SK-N-SH (cell line): ENCODE data around the gene C7orf25. TPM values are rescaled to one million over a fixed set of nuclear protein-coding genes. Genes with fewer than 3 reads are reported as not detected.

ENCODE experiments used
- CTCF ChIA-PET: fragments of 300-600, 350-600 bp; formaldehyde crosslinking; extraction: SDS; loops from one replicate; lab custom pipeline; 2021; lab: Yijun Ruan, JAX
- POLR2A ChIA-PET: fragments of 350-600 bp; sonication (Branson Sonifier 250); formaldehyde crosslinking; extraction: SDS; loops from one replicate; lab custom pipeline; 2020; ENCODE audit warnings: antibody characterized with exemption, inconsistent platforms; lab: Yijun Ruan, JAX
- DNase-seq: peaks from one replicate; pipeline ENCODE4 v3.0.0; 2012
- H2AFZ ChIP-seq: fragments of 200-600 bp; sonication (generic); 2 replicates; pipeline ENCODE4 v1.8.1; 2016; ENCODE audit warnings: antibody characterized with exemption, mild to moderate bottlenecking, low read depth
- H3F3A ChIP-seq: fragments of 200-600 bp; sonication (generic); replicated peaks from 2 replicates; pipeline ENCODE3; 2016; ENCODE audit warnings: antibody characterized with exemption, mild to moderate bottlenecking; ENCODE audit not compliant: insufficient read depth
- H3K27ac ChIP-seq, 2 experiments: fragments of 200-500 bp in 1 of 2; fragments of 200-600 bp in 1 of 2; sonication (Bioruptor generic) in 1 of 2; sonication (generic), shearing (Covaris generic) in 1 of 2; 2 replicates each; pipeline versions ENCODE4 v1.5.1 to v1.6.1; 2014 to 2016; ENCODE audit warnings: low read depth in 2 of 2, inconsistent platforms in 1 of 2, low read length in 1 of 2, mild to moderate bottlenecking in 1 of 2, mixed read lengths in 1 of 2
- H3K27me3 ChIP-seq: fragments of 200-600 bp; sonication (generic), shearing (Covaris generic); 2 replicates; pipeline ENCODE4 v1.6.1; 2016; ENCODE audit warnings: mixed run types; ENCODE audit not compliant: insufficient read depth
- H3K36me3 ChIP-seq, 2 experiments: fragments of 200-500 bp in 1 of 2; fragments of 200-600 bp in 1 of 2; sonication (Bioruptor generic) in 1 of 2; sonication (generic) in 1 of 2; replicated peaks in 1 of 2; 2 replicates each; pipeline versions ENCODE3 to v1.5.1; 2014 to 2016; ENCODE audit warnings: low read length in 1 of 2, mild to moderate bottlenecking in 1 of 2; ENCODE audit not compliant: insufficient read depth in 2 of 2, control insufficient read depth in 1 of 2
- H3K4me1 ChIP-seq, 2 experiments: fragments of 200-500 bp in 1 of 2; fragments of 200-600 bp in 1 of 2; sonication (Bioruptor generic) in 1 of 2; sonication (generic), shearing (Covaris generic) in 1 of 2; 2 replicates each; pipeline versions ENCODE4 v1.5.1 to v1.6.1; 2014 to 2016; ENCODE audit warnings: low read depth in 1 of 2, low read length in 1 of 2, mixed run types in 1 of 2; ENCODE audit not compliant: insufficient read depth in 2 of 2, control insufficient read depth in 1 of 2
- H3K4me2 ChIP-seq: fragments of 200-600 bp; sonication (generic), shearing (Covaris generic); 2 replicates; pipeline ENCODE4 v1.6.1; 2017; ENCODE audit warnings: mixed run types
- H3K4me3 ChIP-seq, 2 experiments: fragments of 200-500 bp in 1 of 2; fragments of 200-600 bp in 1 of 2; sonication (Bioruptor generic) in 1 of 2; sonication (generic), shearing (Covaris generic) in 1 of 2; 2 replicates each; pipeline versions ENCODE4 v1.5.1 to v1.8.1; 2014 to 2016; ENCODE audit warnings: low read depth in 2 of 2, inconsistent platforms in 1 of 2, low read length in 1 of 2, mild to moderate bottlenecking in 1 of 2, mixed read lengths in 1 of 2, moderate library complexity in 1 of 2
- H3K79me2 ChIP-seq: fragments of 200-600 bp; sonication (generic); 2 replicates; pipeline ENCODE4 v1.8.1; 2017; ENCODE audit warnings: mild to moderate bottlenecking; ENCODE audit not compliant: insufficient read depth
- H3K9ac ChIP-seq: fragments of 200-600 bp; sonication (generic); 2 replicates; pipeline ENCODE4 v1.6.1; 2017; ENCODE audit warnings: mixed run types
- H3K9me2 ChIP-seq: fragments of 200-600 bp; sonication (generic); 2 replicates; pipeline ENCODE4 v1.6.1; 2017; ENCODE audit warnings: mixed run types
- H3K9me3 ChIP-seq: fragments of 200-600 bp; sonication (generic); 2 replicates; pipeline ENCODE4 v1.6.1; 2017; ENCODE audit warnings: mixed run types, mild to moderate bottlenecking, moderate library complexity
- H4K20me1 ChIP-seq: fragments of 200-600 bp; sonication (generic); 2 replicates; pipeline ENCODE4 v1.6.1; 2017; ENCODE audit warnings: mild to moderate bottlenecking, mixed run types; ENCODE audit not compliant: insufficient read depth
- ELF1 ChIP-seq: IDR thresholded peaks from 2 replicates; pipeline ENCODE4 v1.4.0; 2012
- EP300 ChIP-seq, 2 experiments: IDR thresholded peaks; 2 replicates each; pipeline versions ENCODE4 v1.4.0 to v1.6.1; 2012; ENCODE audit warnings: borderline replicate concordance in 1 of 2, low read depth in 1 of 2, low read length in 1 of 2
- FOXJ3 ChIP-seq: sonication (generic); formaldehyde crosslinking; IDR thresholded peaks from 2 replicates; pipeline ENCODE4 v1.5.1; 2020; ENCODE audit warnings: mild to moderate bottlenecking, missing genetic modification reagents
- MAX ChIP-seq: IDR thresholded peaks from 2 replicates; pipeline ENCODE4 v1.4.0; 2012; ENCODE audit warnings: low read depth
- MEF2A ChIP-seq: IDR thresholded peaks from 2 replicates; pipeline ENCODE4 v1.4.0; 2012; ENCODE audit warnings: low read depth, borderline replicate concordance
- RFX5 ChIP-seq: IDR thresholded peaks from 2 replicates; pipeline ENCODE4 v1.6.1; 2012; ENCODE audit warnings: mild to moderate bottlenecking, improper control_type of control experiment, low read length
- TCF12 ChIP-seq: IDR thresholded peaks from 2 replicates; pipeline ENCODE4 v1.4.0; 2012
- USF2 ChIP-seq: fragments of 150-350 bp; IDR thresholded peaks from 2 replicates; pipeline ENCODE4 v1.6.1; 2017; ENCODE audit warnings: antibody characterized with exemption, low read length, low read depth, borderline replicate concordance
- YY1 ChIP-seq: IDR thresholded peaks from 2 replicates; pipeline ENCODE4 v1.4.0; 2012; ENCODE audit warnings: low read depth, mild to moderate bottlenecking
- WGBS: methylation state at CpG from one replicate; pipeline ENCODE4 v1.1.6; 2017; ENCODE audit warnings: low lambda C conversion rate; 5-methylcytosine and 5-hydroxymethylcytosine counted together
- polyA plus RNA-seq, 3 experiments: library from polyadenylated mRNA; depleted of rRNA; stranded (reverse); fragments of >200 nt; gene quantifications; 2 replicates each; pipeline ENCODE4 v1.2.3, GENCODE V29; 2012
- TF ChIP-seq, protein P1 (sequence below): fragments of 200-600 bp; sonication (generic); IDR thresholded peaks from 2 replicates; pipeline ENCODE4 v1.6.1; 2017; ENCODE audit warnings: antibody characterized with exemption, mild to moderate bottlenecking, moderate library complexity
- TF ChIP-seq, protein P2 (sequence below): IDR thresholded peaks from 2 replicates; pipeline ENCODE4 v1.4.0; 2012; ENCODE audit warnings: low read depth, borderline replicate concordance

Gene C7orf25
- polyA plus RNA-seq, 1 of the 3 experiments (the other 2 are of a cell fraction) = 6.1 TPM

- TF ChIP-seq, protein P1, sequence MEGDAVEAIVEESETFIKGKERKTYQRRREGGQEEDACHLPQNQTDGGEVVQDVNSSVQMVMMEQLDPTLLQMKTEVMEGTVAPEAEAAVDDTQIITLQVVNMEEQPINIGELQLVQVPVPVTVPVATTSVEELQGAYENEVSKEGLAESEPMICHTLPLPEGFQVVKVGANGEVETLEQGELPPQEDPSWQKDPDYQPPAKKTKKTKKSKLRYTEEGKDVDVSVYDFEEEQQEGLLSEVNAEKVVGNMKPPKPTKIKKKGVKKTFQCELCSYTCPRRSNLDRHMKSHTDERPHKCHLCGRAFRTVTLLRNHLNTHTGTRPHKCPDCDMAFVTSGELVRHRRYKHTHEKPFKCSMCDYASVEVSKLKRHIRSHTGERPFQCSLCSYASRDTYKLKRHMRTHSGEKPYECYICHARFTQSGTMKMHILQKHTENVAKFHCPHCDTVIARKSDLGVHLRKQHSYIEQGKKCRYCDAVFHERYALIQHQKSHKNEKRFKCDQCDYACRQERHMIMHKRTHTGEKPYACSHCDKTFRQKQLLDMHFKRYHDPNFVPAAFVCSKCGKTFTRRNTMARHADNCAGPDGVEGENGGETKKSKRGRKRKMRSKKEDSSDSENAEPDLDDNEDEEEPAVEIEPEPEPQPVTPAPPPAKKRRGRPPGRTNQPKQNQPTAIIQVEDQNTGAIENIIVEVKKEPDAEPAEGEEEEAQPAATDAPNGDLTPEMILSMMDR = 0 out of 2 replicates have a peak, but pooled peaks have one; percentile 11
- TF ChIP-seq EP300 (IDR thresholded peaks at IDR 0.05; ENCODE audit: borderline replicate concordance in 1 of 2, low read depth in 1 of 2, low read length in 1 of 2) = peak; percentile 6 to 64; a peak in 2 of 4 replicates
- peak; percentile 93 for TF ChIP-seq USF2
- peak; percentile 85 for TF ChIP-seq MAX
- TF ChIP-seq, protein P2, sequence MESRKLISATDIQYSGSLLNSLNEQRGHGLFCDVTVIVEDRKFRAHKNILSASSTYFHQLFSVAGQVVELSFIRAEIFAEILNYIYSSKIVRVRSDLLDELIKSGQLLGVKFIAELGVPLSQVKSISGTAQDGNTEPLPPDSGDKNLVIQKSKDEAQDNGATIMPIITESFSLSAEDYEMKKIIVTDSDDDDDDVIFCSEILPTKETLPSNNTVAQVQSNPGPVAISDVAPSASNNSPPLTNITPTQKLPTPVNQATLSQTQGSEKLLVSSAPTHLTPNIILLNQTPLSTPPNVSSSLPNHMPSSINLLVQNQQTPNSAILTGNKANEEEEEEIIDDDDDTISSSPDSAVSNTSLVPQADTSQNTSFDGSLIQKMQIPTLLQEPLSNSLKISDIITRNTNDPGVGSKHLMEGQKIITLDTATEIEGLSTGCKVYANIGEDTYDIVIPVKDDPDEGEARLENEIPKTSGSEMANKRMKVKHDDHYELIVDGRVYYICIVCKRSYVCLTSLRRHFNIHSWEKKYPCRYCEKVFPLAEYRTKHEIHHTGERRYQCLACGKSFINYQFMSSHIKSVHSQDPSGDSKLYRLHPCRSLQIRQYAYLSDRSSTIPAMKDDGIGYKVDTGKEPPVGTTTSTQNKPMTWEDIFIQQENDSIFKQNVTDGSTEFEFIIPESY = peak; percentile 61; the same call in 1 of the 2 replicates
- TF ChIP-seq FOXJ3 = no peak
- TF ChIP-seq TCF12 = no peak
- no peak for TF ChIP-seq MEF2A
- TF ChIP-seq YY1 = peak; percentile 100
Measured at GRCh38 chr7:42911454-42912447, at the start of gene C7orf25 (continued).

DNA sequence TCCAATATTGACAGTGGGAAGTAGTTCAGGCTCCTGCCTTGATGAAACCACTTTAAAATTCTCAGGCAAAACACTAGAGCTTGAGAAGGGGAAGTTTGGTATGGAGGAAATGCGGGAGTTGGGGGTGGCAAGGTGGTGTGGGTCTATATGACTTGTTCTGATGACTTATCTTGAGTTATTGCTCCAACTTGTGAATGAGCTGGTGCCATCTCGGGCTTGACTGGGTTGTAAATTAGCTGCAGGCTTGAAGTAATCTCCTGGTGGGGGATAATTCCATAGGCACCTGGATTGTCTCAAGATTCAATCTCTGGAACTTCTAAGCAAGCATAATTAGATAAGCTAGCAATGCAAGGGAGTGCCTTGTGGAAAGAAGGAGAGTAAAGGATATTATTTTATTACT is 49.3 kb upstream of the C7orf25 start:
- Histone ChIP-seq H2AFZ (no peak overlapping the region), H4K20me1 (no peaks in the 10 kb centered on the region), H3K27me3 (peaks cover 20% of the 10 kb centered on the region; the same call in 1 of the 2 replicates), H3K27ac (no peak overlapping the region), H3K4me1 (no peaks in the 10 kb centered on the region), H3K79me2 (no peaks in the 10 kb centered on the region), H3K36me3 (no peaks in the 10 kb centered on the region), H3K9ac (no peak overlapping the region), H3K4me3 (no peak overlapping the region), H3K4me2 (no peak overlapping the region), H3K9me3 (no peaks in the 10 kb centered on the region), H3F3A (no peaks in the 10 kb centered on the region), H3K9me2 (no peaks in the 10 kb centered on the region)
- DNase-seq = no peak
- WGBS = 2% methylated on average over 2 of the region's 2 CpGs
- TF ChIP-seq MEF2A (no peak), ELF1 (no peak), RFX5 (no peak)
- ChIA-PET POLR2A (no interaction called here), CTCF (interaction anchor here (0.9 to 2.6 kb wide), 6 partner anchors 11 to 622 kb away, joined by 3 to 17 read pairs (median 5); partner anchors contain the start of gene STK17A)
